Trophoblast cell (in vitro differentiated cells and primary cell): ENCODE data around the gene PCDHB7.
"Not testable (repeated sequence)": the region's sequence is repeated elsewhere in the genome, so short reads cannot be mapped to it uniquely, and the experiment has no call there.

ENCODE experiments used
- DNase-seq, 2 donors: peaks; one replicate each; pipeline ENCODE4 v3.0.0-alpha.2; 2016
- H2AFZ ChIP-seq: 2 replicates; pipeline ENCODE4 v1.6.1; 2013; ENCODE audit warnings: low read length, moderate library complexity, mild to moderate bottlenecking; ENCODE audit not compliant: insufficient read depth, poor library complexity
- H2AK5ac ChIP-seq: 2 replicates; pipeline ENCODE4 v1.6.1; 2013; ENCODE audit warnings: mild to moderate bottlenecking, low read length
- H2BK120ac ChIP-seq: 2 replicates; pipeline ENCODE4 v1.6.1; 2013; ENCODE audit warnings: low read length, mild to moderate bottlenecking, moderate library complexity; ENCODE audit not compliant: insufficient read depth, poor library complexity
- H2BK12ac ChIP-seq: 2 replicates; pipeline ENCODE4 v1.6.1; 2013; ENCODE audit warnings: mild to moderate bottlenecking, low read length, moderate library complexity
- H2BK5ac ChIP-seq: 2 replicates; pipeline ENCODE4 v1.6.1; 2013; ENCODE audit warnings: low read length, low read depth, moderate library complexity, mild to moderate bottlenecking; ENCODE audit not compliant: poor library complexity
- H3K14ac ChIP-seq: 2 replicates; pipeline ENCODE4 v1.6.1; 2013; ENCODE audit warnings: mild to moderate bottlenecking, low read length
- H3K18ac ChIP-seq: 2 replicates; pipeline ENCODE4 v1.6.1; 2013; ENCODE audit warnings: mild to moderate bottlenecking, low read length
- H3K23ac ChIP-seq: 2 replicates; pipeline ENCODE4 v1.6.1; 2013; ENCODE audit warnings: low read length
- H3K27ac ChIP-seq: 2 replicates; pipeline ENCODE4 v1.5.1; 2013; ENCODE audit warnings: low read depth, mild to moderate bottlenecking, inconsistent platforms, low read length, moderate library complexity
- H3K27me3 ChIP-seq: 2 replicates; pipeline ENCODE4 v1.6.1; 2013; ENCODE audit warnings: inconsistent platforms, mild to moderate bottlenecking, low read length, moderate library complexity; ENCODE audit not compliant: insufficient read depth
- H3K36me3 ChIP-seq, 2 experiments: 1 replicate in 1 of 2; 2 replicates in 1 of 2; pipeline ENCODE4 v1.6.1; 2013; ENCODE audit warnings: low read length in 2 of 2, mild to moderate bottlenecking in 2 of 2, moderate library complexity in 1 of 2; ENCODE audit not compliant: insufficient read depth in 2 of 2, control insufficient read depth in 1 of 2
- H3K4ac ChIP-seq: 2 replicates; pipeline ENCODE4 v1.6.1; 2013; ENCODE audit warnings: low read depth, mild to moderate bottlenecking, low read length, moderate library complexity
- H3K4me1 ChIP-seq, 2 experiments: 1 replicate in 1 of 2; 2 replicates in 1 of 2; pipeline ENCODE4 v1.6.1; 2013; ENCODE audit warnings: low read length in 2 of 2, mild to moderate bottlenecking in 2 of 2, moderate library complexity in 1 of 2; ENCODE audit not compliant: insufficient read depth in 2 of 2, control insufficient read depth in 1 of 2
- H3K4me2 ChIP-seq: 2 replicates; pipeline ENCODE4 v1.6.1; 2013; ENCODE audit warnings: inconsistent platforms, mild to moderate bottlenecking, low read length, moderate library complexity
- H3K4me3 ChIP-seq: 2 replicates; pipeline ENCODE4 v1.5.1; 2013; ENCODE audit warnings: mild to moderate bottlenecking, low read depth, low read length, inconsistent platforms
- H3K79me1 ChIP-seq: one replicate; pipeline ENCODE4 v1.6.1; 2013; ENCODE audit warnings: low read length
- H3K79me2 ChIP-seq: 2 replicates; pipeline ENCODE4 v1.6.1; 2013; ENCODE audit warnings: low read length, mild to moderate bottlenecking; ENCODE audit not compliant: control insufficient read depth, insufficient read depth, poor library complexity
- H3K9ac ChIP-seq: 2 replicates; pipeline ENCODE4 v1.6.1; 2013; ENCODE audit warnings: mild to moderate bottlenecking, low read length
- H3K9me3 ChIP-seq: 2 replicates; pipeline ENCODE4 v1.6.1; 2013; ENCODE audit warnings: low read depth, mild to moderate bottlenecking, control low read depth, inconsistent platforms, low read length; ENCODE audit not compliant: insufficient read depth
- H4K12ac ChIP-seq: 2 replicates; pipeline ENCODE4 v1.6.1; 2013; ENCODE audit warnings: low read depth, mild to moderate bottlenecking, low read length, moderate library complexity
- H4K8ac ChIP-seq: 2 replicates; pipeline ENCODE4 v1.6.1; 2013; ENCODE audit warnings: low read depth, mild to moderate bottlenecking, low read length, moderate library complexity
- H4K91ac ChIP-seq: one replicate; pipeline ENCODE4 v1.6.1; 2013; ENCODE audit warnings: low read depth, mild to moderate bottlenecking, low read length, moderate library complexity
- WGBS: extraction: QIAGEN DNeasy Blood & Tissue Kit; methylation state at CpG from one replicate; pipeline ENCODE4 v1.1.7; 2013; ENCODE audit warnings: missing lambda C conversion rate; ENCODE audit not compliant: insufficient read length, insufficient coverage; ENCODE audit errors: extremely low coverage; 5-methylcytosine and 5-hydroxymethylcytosine counted together

The PCDHB7 gene

DNA sequence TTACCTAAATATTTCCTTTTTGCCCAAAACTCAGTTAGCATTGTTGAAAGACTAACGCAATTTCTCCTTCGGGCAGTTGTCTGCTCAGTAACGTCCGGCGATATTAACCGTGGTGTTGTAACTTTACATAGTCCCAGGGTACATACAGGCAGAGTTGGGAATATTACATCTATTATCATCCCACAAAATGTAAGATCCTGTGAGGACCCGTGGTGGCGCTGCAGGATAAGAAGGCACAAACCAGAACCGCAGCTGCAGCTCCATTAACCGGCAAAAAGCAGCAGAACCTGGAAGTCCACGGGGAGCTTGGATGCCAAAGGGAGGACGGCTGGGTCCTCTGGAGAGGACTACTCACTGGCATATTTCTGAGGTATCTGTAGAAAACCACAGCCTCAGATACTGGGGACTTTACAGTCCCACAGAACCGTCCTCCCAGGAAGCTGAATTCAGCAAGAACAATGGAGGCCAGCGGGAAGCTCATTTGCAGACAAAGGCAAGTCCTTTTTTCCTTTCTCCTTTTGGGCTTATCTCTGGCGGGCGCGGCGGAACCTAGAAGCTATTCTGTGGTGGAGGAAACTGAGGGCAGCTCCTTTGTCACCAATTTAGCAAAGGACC is 5.2 kb downstream of the PCDHB7 start, which contains the start of gene PCDHB8:
PCDHB8 (plus strand) TSS at position 214 of the 615 bp plus-strand sequence; CDS start at position 459, 245 bp downstream.
- not testable (repeated sequence) for H3K4me1 ChIP-seq, H3K23ac ChIP-seq, H3K27me3 ChIP-seq, H2BK120ac ChIP-seq, H3K79me2 ChIP-seq, H2BK12ac ChIP-seq, H3K4me2 ChIP-seq, H3K36me3 ChIP-seq, H3K9me3 ChIP-seq, H4K12ac ChIP-seq, H3K4me3 ChIP-seq, H3K14ac ChIP-seq, H4K91ac ChIP-seq, H3K4ac ChIP-seq, H4K8ac ChIP-seq, DNase-seq, H3K18ac ChIP-seq, H3K79me1 ChIP-seq, H2AFZ ChIP-seq, H2BK5ac ChIP-seq, H3K27ac ChIP-seq, H3K9ac ChIP-seq, H2AK5ac ChIP-seq
- no CpG with 5 or more reads among the region's 18 CpGs for WGBS

DNA sequence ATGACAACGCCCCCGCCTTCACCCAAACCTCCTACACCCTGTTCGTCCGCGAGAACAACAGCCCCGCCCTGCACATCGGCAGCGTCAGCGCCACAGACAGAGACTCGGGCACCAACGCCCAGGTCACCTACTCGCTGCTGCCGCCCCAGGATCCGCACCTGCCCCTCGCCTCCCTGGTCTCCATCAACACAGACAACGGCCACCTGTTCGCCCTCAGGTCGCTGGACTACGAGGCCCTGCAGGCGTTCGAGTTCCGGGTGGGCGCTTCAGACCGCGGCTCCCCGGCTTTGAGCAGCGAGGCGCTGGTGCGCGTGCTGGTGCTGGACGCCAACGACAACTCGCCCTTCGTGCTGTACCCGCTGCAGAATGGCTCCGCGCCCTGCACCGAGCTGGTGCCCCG is 6.9 kb downstream of the PCDHB7 start:
- H3K9ac ChIP-seq, result not testable (repeated sequence)

DNA sequence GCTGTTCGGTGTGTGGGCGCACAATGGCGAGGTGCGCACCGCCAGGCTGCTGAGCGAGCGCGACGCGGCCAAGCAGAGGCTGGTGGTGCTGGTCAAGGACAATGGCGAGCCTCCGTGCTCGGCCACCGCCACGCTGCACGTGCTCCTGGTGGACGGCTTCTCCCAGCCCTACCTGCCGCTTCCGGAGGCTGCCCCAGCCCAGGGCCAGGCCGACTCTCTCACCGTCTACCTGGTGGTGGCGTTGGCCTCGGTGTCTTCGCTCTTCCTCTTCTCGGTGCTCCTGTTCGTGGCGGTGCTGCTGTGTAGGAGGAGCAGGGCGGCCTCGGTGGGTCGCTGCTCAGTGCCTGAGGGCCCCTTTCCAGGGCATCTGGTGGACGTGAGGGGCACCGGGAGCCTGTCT is 7.4 kb downstream of the PCDHB7 start:
- not testable (repeated sequence) for H3K14ac ChIP-seq, DNase-seq, H3K27me3 ChIP-seq, H3K9me3 ChIP-seq, H2BK5ac ChIP-seq, H3K4ac ChIP-seq, H4K12ac ChIP-seq, H4K8ac ChIP-seq, H2BK12ac ChIP-seq, H2AK5ac ChIP-seq, H3K79me2 ChIP-seq, H3K4me1 ChIP-seq, H3K18ac ChIP-seq, H3K79me1 ChIP-seq, H2AFZ ChIP-seq, H3K27ac ChIP-seq, H4K91ac ChIP-seq, H3K9ac ChIP-seq, H3K36me3 ChIP-seq, H3K23ac ChIP-seq, H3K4me2 ChIP-seq, H3K4me3 ChIP-seq, H2BK120ac ChIP-seq
- no CpG with 5 or more reads among the region's 32 CpGs for WGBS

More for the DNA sequence above, 6.9 kb downstream of the PCDHB7 start:
- H3K23ac ChIP-seq, H3K18ac ChIP-seq, DNase-seq, H2BK120ac ChIP-seq, H3K4me3 ChIP-seq, H4K91ac ChIP-seq, H3K79me2 ChIP-seq, H2BK5ac ChIP-seq, H3K36me3 ChIP-seq, H3K27ac ChIP-seq, H3K4ac ChIP-seq, H2BK12ac ChIP-seq, H2AK5ac ChIP-seq, H3K9me3 ChIP-seq, H4K8ac ChIP-seq, H3K4me2 ChIP-seq, H4K12ac ChIP-seq, H3K27me3 ChIP-seq, H3K4me1 ChIP-seq, H3K79me1 ChIP-seq, H2AFZ ChIP-seq, H3K14ac ChIP-seq: not testable (repeated sequence)
- no CpG with 5 or more reads among the region's 39 CpGs for WGBS

DNA sequence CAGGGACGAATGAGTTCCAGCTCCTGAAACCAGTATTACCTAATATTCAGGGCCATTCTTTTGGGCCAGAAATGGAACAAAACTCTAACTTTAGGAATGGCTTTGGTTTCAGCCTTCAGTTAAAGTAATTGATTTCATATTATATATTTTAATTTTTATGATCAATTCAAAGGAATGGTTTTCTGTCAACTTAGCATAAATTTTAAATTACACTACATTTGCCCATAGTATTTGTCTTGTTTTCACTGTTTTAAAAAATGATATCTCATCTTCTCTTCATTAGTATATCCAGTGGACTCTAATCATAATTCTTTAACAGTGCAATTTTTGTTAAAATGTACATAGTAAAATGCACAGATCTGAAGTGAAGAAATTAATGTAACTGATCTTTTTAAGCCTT is 7.9 kb downstream of the PCDHB7 start:
- Histone ChIP-seq H3K14ac (no peak overlapping the region), H2AK5ac (no peak overlapping the region), H3K79me1 (no peaks in the 10 kb centered on the region), H3K9ac (no peak overlapping the region), H2BK12ac (no peak overlapping the region), H3K79me2 (no peaks in the 10 kb centered on the region), H3K36me3 (no peaks in the 10 kb centered on the region), H3K9me3 (peaks cover 2% of the 10 kb centered on the region), H2BK120ac (no peak overlapping the region), H4K12ac (no peak overlapping the region), H4K8ac (no peak overlapping the region), H4K91ac (no peak overlapping the region), H3K4me1 (no peaks in the 10 kb centered on the region), H2BK5ac (no peak overlapping the region), H3K18ac (no peak overlapping the region), H2AFZ (no peak overlapping the region), H3K4me3 (no peak overlapping the region), H3K23ac (no peak overlapping the region), H3K27ac (no peak overlapping the region), H3K27me3 (no peaks in the 10 kb centered on the region), H3K4ac (no peak overlapping the region), H3K4me2 (no peak overlapping the region)
- no CpG with 5 or more reads among the region's 1 CpG for WGBS
- DNase-seq, result no peak
